Measurements from ENCODE around the gene RPS25.
"Not testable (repeated sequence)": the region's sequence is repeated elsewhere in the genome, so short reads cannot be mapped to it uniquely, and the experiment has no call there.

Gene RPS25

GRCh38 chr11:119018074-119018938 is at the start of gene RPS25, which contains the start of gene TRAPPC4:
Gene RPS25 (minus strand): TSS chr11:119018343. CDS start chr11:119018284, 59 bp downstream.
Gene TRAPPC4 (plus strand): TSS chr11:119018766. CDS start chr11:119018796, 30 bp downstream.
- peak; percentile 99 for DNase-seq

GRCh38 chr11:119067371-119068222 is 49.5 kb upstream of the RPS25 start, which contains the start of gene VPS11:
Gene VPS11 (plus strand): TSS chr11:119067818. CDS start chr11:119067824, 6 bp downstream.
- DNase-seq, result peak; percentile 94

- DNase-seq, result no peak
These were observed 47.2 kb upstream of the RPS25 start for GRCh38 chr11:119065369-119065768.

GRCh38 chr11:119062779-119063178 is 44.6 kb upstream of the RPS25 start:
- DNase-seq, result no peak

GRCh38 chr11:119061256-119061655 is 43.1 kb upstream of the RPS25 start:
- DNase-seq, result no peak

GRCh38 chr11:119059128-119059527 is 41.0 kb upstream of the RPS25 start:
- not testable (repeated sequence) for DNase-seq

- peak; percentile 96 for DNase-seq
These were observed 39.0 kb upstream of the RPS25 start, which contains the start of gene HYOU1 for GRCh38 chr11:119057000-119057769. Gene HYOU1 (minus strand): TSS chr11:119057205. CDS start chr11:119056160, 1,045 bp downstream.

GRCh38 chr11:119056421-119056999 is 38.4 kb upstream of the RPS25 start:
- peak; percentile 24 for DNase-seq

- no peak for DNase-seq
These were observed 37.8 kb upstream of the RPS25 start for GRCh38 chr11:119055901-119056300.

GRCh38 chr11:119054418-119054817 is 36.3 kb upstream of the RPS25 start:
- DNase-seq, result no peak

- DNase-seq, result no peak
These were observed 34.1 kb upstream of the RPS25 start for GRCh38 chr11:119052163-119052814.

- no peak for DNase-seq
These were observed 33.5 kb upstream of the RPS25 start for GRCh38 chr11:119051440-119052162.

GRCh38 chr11:119049081-119049480 is 30.9 kb upstream of the RPS25 start:
- no peak for DNase-seq

- DNase-seq, result no peak
These were observed 30.5 kb upstream of the RPS25 start for GRCh38 chr11:119048644-119049043.

- DNase-seq, result no peak
These were observed 29.1 kb upstream of the RPS25 start for GRCh38 chr11:119047205-119047604.

GRCh38 chr11:119046489-119046888 is 28.3 kb upstream of the RPS25 start:
- no peak for DNase-seq

GRCh38 chr11:119044708-119045107 is 26.6 kb upstream of the RPS25 start:
- no peak for DNase-seq

- DNase-seq, result no peak
These were observed 24.8 kb upstream of the RPS25 start for GRCh38 chr11:119042927-119043326.

GRCh38 chr11:119041821-119042514 is 23.8 kb upstream of the RPS25 start:
- no peak for DNase-seq

- DNase-seq, result not testable (repeated sequence)
These were observed 21.3 kb upstream of the RPS25 start for GRCh38 chr11:119039471-119039870.
